Ascending aorta (tissue), 2 donors: Measurements from ENCODE around the gene CALN1. TPM values are rescaled to one million over a fixed set of nuclear protein-coding genes. Genes with fewer than 3 reads are reported as not detected.

Experiments
- DNase-seq, 2 donors: peaks; one replicate each; pipeline ENCODE4 v3.0.0-alpha.2; 2019; ENCODE audit warnings: low spot score in 2 of 2
- H3K27ac ChIP-seq, 2 donors: fragments of 200-600 bp; sonication (generic); one replicate each; pipeline ENCODE4 v1.5.1; 2016 to 2017; ENCODE audit warnings: mild to moderate bottlenecking in 1 of 2
- H3K27me3 ChIP-seq: fragments of 200-600 bp; sonication (generic); one replicate; pipeline ENCODE4 v1.5.1; 2017
- H3K36me3 ChIP-seq, 2 donors: fragments of 200-600 bp; sonication (generic); one replicate each; pipeline ENCODE4 v1.5.1; 2016
- H3K4me1 ChIP-seq, 2 donors: fragments of 200-600 bp; sonication (generic); one replicate each; pipeline ENCODE4 v1.5.1; 2016 to 2017; ENCODE audit warnings: mild to moderate bottlenecking in 1 of 2
- H3K4me3 ChIP-seq, 2 donors: fragments of 200-600 bp; sonication (generic); one replicate each; pipeline ENCODE4 v1.5.1; 2016 to 2017; ENCODE audit warnings: mild to moderate bottlenecking in 1 of 2
- H3K9me3 ChIP-seq, 2 donors: fragments of 200-600 bp; sonication (generic); one replicate each; pipeline ENCODE4 v1.5.1; 2016
- CTCF ChIP-seq, 3 experiments: fragments of 200-600 bp in 2 of 3; fragments of 450-650 bp in 1 of 3; sonication (generic) in 2 of 3; IDR thresholded peaks; one replicate each; pipeline ENCODE4 v1.5.1; 2016 to 2019; ENCODE audit warnings: antibody characterized with exemption in 3 of 3, mild to moderate bottlenecking in 1 of 3, moderate library complexity in 1 of 3
- intact Hi-C: fragments of 100-400 bp; cut with DNase I; formaldehyde crosslinking; loops from one replicate; pipeline ENCODE4 v1.15.1; 2023
- total RNA-seq: library from RNA; depleted of rRNA; stranded (reverse); fragments of >200 nt; gene quantifications from one replicate; pipeline ENCODE4 v1.1.0, GENCODE V29; 2016

Gene CALN1
- total RNA-seq, 1 donor from 2014 or later, result 1.2 TPM

GRCh38 chr7:72062666-72063065 lies 349.5 kb downstream of the CALN1 start:
- Histone ChIP-seq H3K36me3 (no peaks in the 10 kb centered on the region), H3K4me3 (no peak overlapping the region), H3K9me3 (no peaks in the 10 kb centered on the region), H3K27me3 (no peaks in the 10 kb centered on the region), H3K27ac (no peak overlapping the region), H3K4me1 (no peaks in the 10 kb centered on the region)
- TF ChIP-seq CTCF (IDR thresholded peaks at IDR 0.05), result no peak
- no peak for DNase-seq
- intact Hi-C loops, result no loop called here

GRCh38 chr7:72059925-72060324 lies 352.2 kb downstream of the CALN1 start:
- no peak for TF ChIP-seq CTCF (IDR thresholded peaks at IDR 0.05)
- H3K4me1 ChIP-seq, result no peaks in the 10 kb centered on the region
- H3K36me3 ChIP-seq, result no peaks in the 10 kb centered on the region
- no peak overlapping the region for H3K27ac ChIP-seq
- H3K4me3 ChIP-seq, result no peak overlapping the region
- intact Hi-C loops, result no loop called here
- H3K27me3 ChIP-seq, result no peaks in the 10 kb centered on the region
- no peaks in the 10 kb centered on the region for H3K9me3 ChIP-seq
- no peak for DNase-seq

- no peak for TF ChIP-seq CTCF (IDR thresholded peaks at IDR 0.05)
Observed at GRCh38 chr7:72058579-72058978, 353.6 kb downstream of the CALN1 start.

GRCh38 chr7:72057796-72058195 lies 354.3 kb downstream of the CALN1 start:
- H3K27ac ChIP-seq, result no peak overlapping the region
- H3K4me3 ChIP-seq, result no peak overlapping the region
- intact Hi-C loops, result no loop called here
- TF ChIP-seq CTCF (IDR thresholded peaks at IDR 0.05), result no peak
- no peaks in the 10 kb centered on the region for H3K36me3 ChIP-seq
- no peaks in the 10 kb centered on the region for H3K27me3 ChIP-seq
- no peaks in the 10 kb centered on the region for H3K4me1 ChIP-seq
- DNase-seq, result no peak
- no peaks in the 10 kb centered on the region for H3K9me3 ChIP-seq

More at GRCh38 chr7:72058579-72058978, 353.6 kb downstream of the CALN1 start:
- Histone ChIP-seq H3K4me3 (no peak overlapping the region), H3K36me3 (no peaks in the 10 kb centered on the region), H3K4me1 (no peaks in the 10 kb centered on the region), H3K27ac (no peak overlapping the region), H3K9me3 (no peaks in the 10 kb centered on the region), H3K27me3 (no peaks in the 10 kb centered on the region)
- intact Hi-C loops, result no loop called here
- DNase-seq, result no peak

GRCh38 chr7:72057231-72057630 lies 354.9 kb downstream of the CALN1 start:
- no peak for DNase-seq
- Histone ChIP-seq H3K4me3 (no peak overlapping the region), H3K4me1 (no peaks in the 10 kb centered on the region), H3K9me3 (no peaks in the 10 kb centered on the region), H3K36me3 (no peaks in the 10 kb centered on the region), H3K27me3 (no peaks in the 10 kb centered on the region), H3K27ac (no peak overlapping the region)
- no peak for TF ChIP-seq CTCF (IDR thresholded peaks at IDR 0.05)
- intact Hi-C loops, result no loop called here

GRCh38 chr7:72055426-72055825 lies 356.7 kb downstream of the CALN1 start:
- no peaks in the 10 kb centered on the region for H3K9me3 ChIP-seq
- no peaks in the 10 kb centered on the region for H3K4me1 ChIP-seq
- no peak for DNase-seq
- no peak overlapping the region for H3K27ac ChIP-seq
- H3K27me3 ChIP-seq, result no peaks in the 10 kb centered on the region
- no peak for TF ChIP-seq CTCF (IDR thresholded peaks at IDR 0.05)
- H3K4me3 ChIP-seq, result no peak overlapping the region
- no peaks in the 10 kb centered on the region for H3K36me3 ChIP-seq
- intact Hi-C loops, result no loop called here
